OCI-LY3 (cell line): ENCODE measurements around the gene RHBDL1.

Experiments
- H2AFZ ChIP-seq: fragments of 200-600, 300-600 bp; shearing (Covaris generic); 2 replicates; pipeline ENCODE4 v1.6.0; 2014; ENCODE audit warnings: antibody characterized with exemption, low read depth, low read length
- H3K27ac ChIP-seq: fragments of 200-600, 300-600 bp; sonication (generic); 2 replicates; pipeline ENCODE4 v1.5.1; 2014; ENCODE audit warnings: mild to moderate bottlenecking, low read length, moderate library complexity, mixed read lengths
- H3K27me3 ChIP-seq: fragments of 200-600, 300-600 bp; sonication (generic); 2 replicates; pipeline ENCODE4 v1.6.1; 2014; ENCODE audit warnings: low read depth, low read length, mixed read lengths
- H3K36me3 ChIP-seq: fragments of 200-600, 300-600 bp; sonication (generic); replicated peaks from 2 replicates; pipeline ENCODE3; 2014; ENCODE audit warnings: low read depth, low read length, mixed read lengths
- H3K4me1 ChIP-seq: fragments of 300-600, 200-600 bp; sonication (generic); 2 replicates; pipeline ENCODE4 v1.6.1; 2014; ENCODE audit warnings: low read length, mixed read lengths
- H3K4me2 ChIP-seq: fragments of 200-600, 300-600 bp; sonication (generic); 2 replicates; pipeline ENCODE4 v1.6.1; 2014; ENCODE audit warnings: low read length, mixed read lengths
- H3K4me3 ChIP-seq: fragments of 300-600, 200-600 bp; sonication (generic); 2 replicates; pipeline ENCODE4 v1.5.1; 2014; ENCODE audit warnings: antibody characterized with exemption, mild to moderate bottlenecking, low read length, moderate library complexity
- H3K79me2 ChIP-seq: fragments of 300-600, 200-600 bp; shearing (Covaris generic); 2 replicates; pipeline ENCODE4 v1.6.1; 2014; ENCODE audit warnings: mild to moderate bottlenecking, low read length, mixed read lengths
- H3K9ac ChIP-seq: fragments of 300-600, 200-600 bp; shearing (Covaris generic); 2 replicates; pipeline ENCODE4 v1.6.0; 2014; ENCODE audit warnings: mild to moderate bottlenecking, low read length, moderate library complexity
- H3K9me3 ChIP-seq: fragments of 200-600, 300-600 bp; shearing (Covaris generic); 2 replicates; pipeline ENCODE4 v1.6.1; 2014; ENCODE audit warnings: low read length, mixed read lengths; ENCODE audit not compliant: insufficient read depth
- H4K20me1 ChIP-seq: fragments of 200-600, 300-600 bp; sonication (generic); 2 replicates; pipeline ENCODE4 v1.6.1; 2016; ENCODE audit warnings: low read length, mixed read lengths; ENCODE audit not compliant: insufficient read depth
- EZH2phosphoT487 ChIP-seq: fragments of 200-600 bp; shearing (Covaris generic); IDR thresholded peaks from 2 replicates; pipeline ENCODE4 v1.6.1; 2018; ENCODE audit warnings: antibody characterized with exemption, mixed run types, low read depth
- TF ChIP-seq, protein P1 (sequence below): fragments of 200-600, 300-600 bp; sonication (generic); IDR thresholded peaks from 2 replicates; pipeline ENCODE4 v1.5.1; 2014; ENCODE audit warnings: antibody characterized with exemption, low read length, low read depth

Gene RHBDL1

DNA sequence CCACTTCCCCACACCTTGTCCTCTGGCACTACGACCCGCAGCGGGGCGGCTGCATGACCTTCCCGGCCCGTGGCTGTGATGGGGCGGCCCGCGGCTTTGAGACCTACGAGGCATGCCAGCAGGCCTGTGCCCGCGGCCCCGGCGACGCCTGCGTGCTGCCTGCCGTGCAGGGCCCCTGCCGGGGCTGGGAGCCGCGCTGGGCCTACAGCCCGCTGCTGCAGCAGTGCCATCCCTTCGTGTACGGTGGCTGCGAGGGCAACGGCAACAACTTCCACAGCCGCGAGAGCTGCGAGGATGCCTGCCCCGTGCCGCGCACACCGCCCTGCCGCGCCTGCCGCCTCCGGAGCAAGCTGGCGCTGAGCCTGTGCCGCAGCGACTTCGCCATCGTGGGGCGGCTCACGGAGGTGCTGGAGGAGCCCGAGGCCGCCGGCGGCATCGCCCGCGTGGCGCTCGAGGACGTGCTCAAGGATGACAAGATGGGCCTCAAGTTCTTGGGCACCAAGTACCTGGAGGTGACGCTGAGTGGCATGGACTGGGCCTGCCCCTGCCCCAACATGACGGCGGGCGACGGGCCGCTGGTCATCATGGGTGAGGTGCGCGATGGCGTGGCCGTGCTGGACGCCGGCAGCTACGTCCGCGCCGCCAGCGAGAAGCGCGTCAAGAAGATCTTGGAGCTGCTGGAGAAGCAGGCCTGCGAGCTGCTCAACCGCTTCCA, 42.0 kb upstream of the RHBDL1 start:
- Histone ChIP-seq H3K4me3 (no peak overlapping the region), H3K27ac (no peak overlapping the region), H3K9me3 (no peaks in the 10 kb centered on the region), H3K27me3 (no peaks in the 10 kb centered on the region), H3K79me2 (peaks cover 16% of the 10 kb centered on the region), H4K20me1 (peaks cover 10% of the 10 kb centered on the region; the same call in 1 of the 2 replicates), H3K9ac (no peak overlapping the region), H3K36me3 (peaks cover 12% of the 10 kb centered on the region), H3K4me1 (peaks cover 10% of the 10 kb centered on the region), H3K4me2 (no peak overlapping the region), H2AFZ (no peak overlapping the region)
- no peak for TF ChIP-seq EZH2phosphoT487
- TF ChIP-seq, protein P1, sequence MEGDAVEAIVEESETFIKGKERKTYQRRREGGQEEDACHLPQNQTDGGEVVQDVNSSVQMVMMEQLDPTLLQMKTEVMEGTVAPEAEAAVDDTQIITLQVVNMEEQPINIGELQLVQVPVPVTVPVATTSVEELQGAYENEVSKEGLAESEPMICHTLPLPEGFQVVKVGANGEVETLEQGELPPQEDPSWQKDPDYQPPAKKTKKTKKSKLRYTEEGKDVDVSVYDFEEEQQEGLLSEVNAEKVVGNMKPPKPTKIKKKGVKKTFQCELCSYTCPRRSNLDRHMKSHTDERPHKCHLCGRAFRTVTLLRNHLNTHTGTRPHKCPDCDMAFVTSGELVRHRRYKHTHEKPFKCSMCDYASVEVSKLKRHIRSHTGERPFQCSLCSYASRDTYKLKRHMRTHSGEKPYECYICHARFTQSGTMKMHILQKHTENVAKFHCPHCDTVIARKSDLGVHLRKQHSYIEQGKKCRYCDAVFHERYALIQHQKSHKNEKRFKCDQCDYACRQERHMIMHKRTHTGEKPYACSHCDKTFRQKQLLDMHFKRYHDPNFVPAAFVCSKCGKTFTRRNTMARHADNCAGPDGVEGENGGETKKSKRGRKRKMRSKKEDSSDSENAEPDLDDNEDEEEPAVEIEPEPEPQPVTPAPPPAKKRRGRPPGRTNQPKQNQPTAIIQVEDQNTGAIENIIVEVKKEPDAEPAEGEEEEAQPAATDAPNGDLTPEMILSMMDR: no peak

DNA sequence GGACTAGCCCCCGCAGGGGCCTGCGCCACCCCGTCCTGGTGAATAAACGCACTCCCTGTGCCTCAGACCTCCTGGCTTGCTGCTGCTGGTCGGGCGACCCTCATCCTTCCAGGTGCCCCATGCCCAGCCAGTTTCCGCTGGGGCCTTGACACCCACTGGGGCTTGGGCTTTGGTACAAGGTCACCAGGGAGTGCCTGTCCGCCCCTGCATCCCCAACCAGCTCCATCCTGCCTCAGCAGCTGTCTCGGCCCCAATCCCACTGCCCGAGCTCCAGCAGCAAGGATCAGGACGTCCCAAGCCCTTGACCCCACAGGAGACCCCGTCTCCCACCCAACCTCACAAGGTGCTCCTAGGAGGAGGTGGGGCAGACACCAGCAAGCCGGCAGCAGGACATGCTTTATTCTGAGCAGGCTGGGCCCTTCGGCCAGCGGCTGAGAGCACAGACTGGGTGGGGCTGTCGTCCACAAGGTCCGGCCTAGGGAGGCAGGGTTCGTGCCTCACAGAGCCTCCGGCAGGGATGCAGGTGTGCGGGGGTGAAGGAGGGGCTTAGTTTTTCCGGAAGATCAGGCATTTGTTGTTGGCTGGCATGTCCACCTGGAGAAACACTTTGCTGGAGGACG, 41.3 kb upstream of the RHBDL1 start:
- H3K79me2 ChIP-seq: peaks cover 16% of the 10 kb centered on the region
- no peak overlapping the region for H3K4me3 ChIP-seq
- no peak overlapping the region for H3K27ac ChIP-seq
- H3K9me3 ChIP-seq: no peaks in the 10 kb centered on the region
- TF ChIP-seq EZH2phosphoT487: no peak
- TF ChIP-seq, protein P1: no peak
- H4K20me1 ChIP-seq: peaks cover 10% of the 10 kb centered on the region; the same call in 1 of the 2 replicates
- H2AFZ ChIP-seq: no peak overlapping the region
- peaks cover 16% of the 10 kb centered on the region for H3K4me1 ChIP-seq
- peaks cover 12% of the 10 kb centered on the region for H3K36me3 ChIP-seq
- H3K27me3 ChIP-seq: no peaks in the 10 kb centered on the region
- H3K4me2 ChIP-seq: no peak overlapping the region
- no peak overlapping the region for H3K9ac ChIP-seq

DNA sequence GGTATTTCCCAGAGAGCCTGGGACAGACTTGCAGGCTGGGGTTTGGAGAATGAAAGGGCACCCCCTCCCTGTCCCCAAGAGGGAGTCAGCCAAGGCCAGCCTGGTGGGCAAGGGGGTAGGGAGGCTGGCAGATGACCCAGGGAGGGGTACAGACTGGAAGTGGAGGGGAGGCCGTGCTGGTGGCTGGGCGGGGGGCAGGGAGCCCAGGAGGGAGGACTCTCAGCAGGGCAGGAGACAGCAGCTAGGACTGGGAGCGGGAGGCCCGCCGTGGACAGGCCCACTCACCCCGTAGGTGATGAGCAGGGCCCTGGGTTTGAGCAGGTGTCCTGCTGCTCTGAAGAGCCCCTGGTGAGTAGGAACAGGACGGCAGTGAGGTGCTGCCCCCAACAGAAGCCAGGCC, 40.5 kb upstream of the RHBDL1 start:
- Histone ChIP-seq H3K4me3 (peak overlapping the region; percentile 92), H3K79me2 (peaks cover 16% of the 10 kb centered on the region), H3K27me3 (no peaks in the 10 kb centered on the region), H3K27ac (no peak overlapping the region), H3K36me3 (peaks cover 12% of the 10 kb centered on the region), H2AFZ (no peak overlapping the region), H3K4me1 (peaks cover 20% of the 10 kb centered on the region), H3K4me2 (peak overlapping the region; percentile 91), H3K9me3 (no peaks in the 10 kb centered on the region), H4K20me1 (peaks cover 10% of the 10 kb centered on the region; the same call in 1 of the 2 replicates), H3K9ac (peak overlapping the region; percentile 92)
- TF ChIP-seq, protein P1: no peak
- no peak for TF ChIP-seq EZH2phosphoT487

DNA sequence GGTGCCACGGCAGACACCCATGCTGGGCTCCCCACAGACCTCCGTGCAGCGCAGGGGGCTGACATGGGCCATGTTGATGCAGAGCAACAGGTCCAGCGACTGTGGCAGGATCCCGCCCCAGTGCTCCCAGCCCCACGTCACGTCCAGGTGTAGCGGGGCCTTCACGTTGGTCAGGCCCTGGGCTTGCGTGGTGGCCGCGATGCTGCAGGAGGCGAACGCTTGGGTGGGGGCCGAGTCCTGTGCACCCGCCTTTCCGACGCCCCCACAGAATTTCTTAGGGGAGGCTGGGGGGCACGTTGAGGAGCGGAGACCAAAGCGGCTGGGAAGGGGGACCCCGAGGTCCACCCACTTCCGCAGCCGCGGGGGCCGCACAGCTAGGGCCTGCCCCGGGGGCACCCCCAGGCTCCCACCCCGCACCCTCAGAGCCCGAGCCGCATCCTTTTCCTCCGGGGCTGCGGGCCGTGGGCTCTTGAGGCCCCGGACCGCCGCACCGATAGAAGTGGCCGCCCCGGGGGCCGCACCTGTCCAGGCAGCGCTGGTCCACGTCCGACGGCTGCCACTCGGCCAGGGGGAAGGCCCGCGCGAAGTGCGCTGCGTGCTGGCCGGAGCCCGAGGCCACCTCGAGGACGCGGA, 39.8 kb upstream of the RHBDL1 start:
- TF ChIP-seq, protein P1: no peak
- TF ChIP-seq EZH2phosphoT487: no peak
- H3K36me3 ChIP-seq: peaks cover 12% of the 10 kb centered on the region
- peaks cover 16% of the 10 kb centered on the region for H3K79me2 ChIP-seq
- H3K4me3 ChIP-seq: peak overlapping the region; percentile 92
- peak overlapping the region; percentile 92 for H3K9ac ChIP-seq
- 0 out of 2 replicates have a peak overlapping the region, but pooled peaks have one; percentile 42 for H2AFZ ChIP-seq
- peaks cover 20% of the 10 kb centered on the region for H3K4me1 ChIP-seq
- H3K27me3 ChIP-seq: no peaks in the 10 kb centered on the region
- H4K20me1 ChIP-seq: peaks cover 10% of the 10 kb centered on the region; the same call in 1 of the 2 replicates
- peak overlapping the region; percentile 89 for H3K27ac ChIP-seq
- H3K9me3 ChIP-seq: no peaks in the 10 kb centered on the region
- peak overlapping the region; percentile 91 for H3K4me2 ChIP-seq
